Frontal cortex (tissue), 4 donors: ENCODE measurements around the gene NPEPL1. TPM values are rescaled to one million over a fixed set of nuclear protein-coding genes. Genes with fewer than 3 reads are reported as not detected.

Source experiments
- DNase-seq, 2 donors: peaks; one replicate each; pipeline ENCODE4 v3.0.0; 2012; ENCODE audit warnings: low spot score in 2 of 2
- FAIRE-seq: peaks from 2 replicates; lab custom pipeline; 2012; peaks lifted over from hg19 to GRCh38; lab: Jason Lieb, UNC
- total RNA-seq: library from RNA; depleted of rRNA; stranded (reverse); fragments of >200 nt; gene quantifications from one replicate; pipeline ENCODE4 v1.2.3, GENCODE V29; 2014
- donor health status: control.
- donor health status: control.
- donor health status: control.

Gene NPEPL1
- total RNA-seq, 1 donor from 2014 or later, result 10.2 TPM

- FAIRE-seq, result no peak
- no peak for DNase-seq
Observed at GRCh38 chr20:58711266-58712051, 18.9 kb downstream of the NPEPL1 start.

DNA sequence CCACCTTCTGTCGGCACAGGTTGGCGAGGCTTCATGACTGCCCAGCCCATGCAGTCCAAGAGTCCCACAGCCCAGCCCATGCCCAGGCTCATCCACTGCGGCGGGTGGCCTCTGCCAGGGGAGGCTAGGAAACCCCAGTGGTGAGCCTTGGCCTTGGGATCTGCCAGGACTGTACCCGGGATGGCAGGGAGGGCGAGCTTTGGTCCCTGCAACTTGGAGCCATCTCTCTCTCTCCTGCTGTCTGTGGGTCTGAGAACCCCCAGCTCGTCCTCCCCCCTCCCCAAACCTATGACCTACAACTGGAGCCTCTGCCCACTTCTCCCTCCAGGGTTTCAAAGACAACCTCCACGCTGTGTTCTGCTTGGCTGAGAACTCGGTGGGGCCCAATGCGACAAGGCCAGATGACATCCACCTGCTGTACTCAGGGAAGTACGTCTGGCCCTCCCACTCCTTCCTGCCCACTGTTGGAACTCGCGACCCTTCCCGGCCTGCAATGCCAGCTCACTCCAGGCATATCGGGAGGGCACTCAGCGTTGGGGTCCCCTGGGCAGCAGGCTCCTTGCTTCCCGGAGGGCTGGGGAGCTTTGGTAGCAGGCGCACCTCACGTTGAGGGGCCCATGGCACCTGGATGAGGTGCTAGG lies 19.7 kb downstream of the NPEPL1 start:
- DNase-seq (peak; percentile 4 to 10), FAIRE-seq (no peak)

- DNase-seq, result peak; percentile 4 to 7
- no peak for FAIRE-seq
Observed at GRCh38 chr20:58712806-58713731, 20.5 kb downstream of the NPEPL1 start.

GRCh38 chr20:58713801-58714339 lies 21.3 kb downstream of the NPEPL1 start:
- peak; percentile 1 to 4 for DNase-seq
- FAIRE-seq, result no peak

GRCh38 chr20:58714340-58714922 lies 21.8 kb downstream of the NPEPL1 start:
- DNase-seq, result peak; percentile 3 to 5
- FAIRE-seq, result no peak

GRCh38 chr20:58714923-58715351 lies 22.3 kb downstream of the NPEPL1 start:
- no peak for FAIRE-seq
- peak in 1 of 2 donors; percentile 4 for DNase-seq

GRCh38 chr20:58715391-58715800 lies 22.8 kb downstream of the NPEPL1 start:
- FAIRE-seq, result no peak

GRCh38 chr20:58715801-58716475 lies 23.3 kb downstream of the NPEPL1 start:
- DNase-seq (peak in 1 of 2 donors; percentile 7), FAIRE-seq (no peak)

More at GRCh38 chr20:58715391-58715800, 22.8 kb downstream of the NPEPL1 start:
- DNase-seq, result peak in 1 of 2 donors; percentile 2

GRCh38 chr20:58716476-58717277 lies 24.1 kb downstream of the NPEPL1 start:
- FAIRE-seq, result no peak
- DNase-seq, result peak; percentile 14 to 15

DNA sequence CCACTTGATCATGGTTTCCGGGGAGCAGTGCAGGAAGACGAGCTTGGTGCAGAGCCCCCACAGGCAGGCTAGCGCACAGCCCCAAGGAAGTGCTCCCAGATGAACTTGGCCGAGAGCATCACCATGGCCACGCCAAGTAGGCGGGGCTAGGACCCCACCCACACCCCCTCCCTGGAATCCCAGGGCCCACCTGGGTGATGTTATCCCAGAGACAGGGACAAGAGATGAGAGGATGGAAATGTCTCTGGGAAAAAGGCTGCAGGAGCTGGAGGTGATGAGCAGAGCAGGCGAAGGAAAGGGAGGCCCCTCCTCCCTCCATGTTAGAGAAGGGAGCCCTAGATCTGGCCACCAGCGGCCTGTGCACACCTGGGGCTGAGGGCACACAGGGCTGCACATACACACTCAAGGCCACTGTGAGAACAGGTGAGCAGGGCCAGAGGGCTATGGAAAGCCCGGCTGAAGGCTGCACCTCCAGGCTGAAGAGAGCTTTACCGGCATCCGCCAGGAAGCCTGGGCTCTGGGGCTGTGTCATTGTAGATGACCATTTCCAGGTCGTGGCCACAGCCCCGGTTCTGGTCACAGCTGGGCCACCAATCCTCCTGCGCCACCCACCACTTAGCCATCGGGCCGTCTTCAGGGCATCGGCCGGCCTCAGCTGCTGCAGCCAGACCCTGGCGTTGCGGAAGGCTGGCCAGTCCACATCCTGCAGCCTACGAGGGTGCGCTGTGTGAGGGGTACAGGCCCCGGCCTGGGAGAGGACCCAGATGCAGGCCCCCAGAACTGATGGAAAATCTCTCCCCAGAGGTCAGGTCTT lies 24.9 kb downstream of the NPEPL1 start:
- no peak for DNase-seq
- FAIRE-seq, result no peak

- DNase-seq (no peak), FAIRE-seq (no peak)
Observed at GRCh38 chr20:58718121-58718563, 25.5 kb downstream of the NPEPL1 start.

- DNase-seq (peak in 1 of 2 donors; percentile 14), FAIRE-seq (no peak)
Observed at GRCh38 chr20:58718729-58719128, 26.1 kb downstream of the NPEPL1 start.

DNA sequence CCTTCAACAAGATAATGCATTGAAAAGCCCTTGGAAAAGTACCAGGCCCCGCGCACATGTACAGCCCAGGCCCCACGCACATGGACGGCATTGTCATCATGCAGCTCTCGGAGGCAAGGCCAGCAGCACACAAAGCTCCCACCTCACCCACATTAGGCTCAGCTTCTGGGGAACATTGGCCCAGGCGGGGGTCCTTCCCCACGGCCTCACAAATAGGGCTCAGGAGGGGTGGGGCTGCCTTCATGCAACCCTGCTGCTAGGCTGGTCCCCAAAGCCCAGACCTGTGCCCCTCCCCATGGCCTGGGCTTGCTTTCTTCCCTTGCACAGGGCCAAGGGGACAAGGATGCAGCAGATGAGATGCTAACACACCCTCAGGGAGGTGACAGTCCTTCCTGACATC lies 26.7 kb downstream of the NPEPL1 start:
- peak in 1 of 2 donors; percentile 12 for DNase-seq
- no peak for FAIRE-seq

GRCh38 chr20:58719971-58720371 lies 27.4 kb downstream of the NPEPL1 start:
- no peak for FAIRE-seq
- DNase-seq, result no peak

- DNase-seq (no peak), FAIRE-seq (no peak)
Observed at GRCh38 chr20:58720890-58721289, 28.3 kb downstream of the NPEPL1 start.

DNA sequence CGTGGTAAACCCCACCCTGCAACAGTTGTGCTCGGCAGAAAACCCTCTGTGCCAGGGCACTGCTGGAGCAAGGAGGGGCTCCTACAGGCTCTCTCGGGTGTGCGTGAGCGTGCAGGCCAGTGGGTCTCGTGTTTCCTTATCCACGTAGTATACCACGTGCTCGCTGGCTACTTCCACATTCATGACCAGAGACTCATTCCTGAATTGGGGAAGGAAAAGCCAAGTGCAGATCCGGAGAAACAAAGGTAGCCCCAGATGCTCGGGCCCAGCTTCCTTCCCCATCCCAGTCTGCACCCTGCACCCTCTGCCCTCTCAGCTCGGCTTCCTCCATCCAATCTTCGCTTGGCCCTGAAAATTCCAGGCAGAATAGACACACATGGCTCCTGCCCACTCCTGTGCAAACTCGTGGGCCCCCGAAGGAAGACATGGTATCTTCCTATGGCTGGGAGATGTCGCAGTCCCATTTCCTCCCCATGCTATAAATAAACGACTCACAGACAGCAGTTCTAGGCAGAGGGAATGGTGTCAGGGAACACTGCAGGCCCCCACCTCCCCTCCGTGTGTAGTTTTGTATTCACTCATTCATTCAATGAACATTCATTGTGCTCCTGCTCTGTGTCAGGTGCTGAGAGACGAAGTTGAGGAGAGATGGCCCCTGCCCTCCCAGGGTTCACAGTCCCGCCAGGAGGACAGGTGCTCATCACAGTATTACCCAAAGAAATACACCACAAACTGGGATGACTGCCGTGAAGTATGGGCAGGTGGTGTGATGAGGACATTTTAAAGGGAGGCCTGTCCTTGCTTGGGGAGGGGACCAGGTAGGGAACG lies 29.6 kb downstream of the NPEPL1 start:
- DNase-seq (peak; percentile 4 to 12), FAIRE-seq (no peak)
